GM10248 (cell line): ENCODE results near the gene PLXNA2.

Source experiments
- CTCF ChIA-PET: fragments of 300-600 bp; sonication (Branson Sonifier 250); formaldehyde crosslinking; extraction: SDS; loops from one replicate; lab custom pipeline; 2021; ENCODE audit warnings: antibody characterized with exemption; lab: Yijun Ruan, JAX
- POLR2A ChIA-PET: fragments of 350-650 bp; sonication (Branson Sonifier 250); formaldehyde crosslinking; extraction: SDS; loops from one replicate; lab custom pipeline; 2020; ENCODE audit warnings: antibody characterized with exemption; lab: Yijun Ruan, JAX
- DNase-seq: peaks from one replicate; pipeline ENCODE4 v3.0.0; 2012; ENCODE audit errors: extremely low spot score
- TF ChIP-seq, protein P1 (sequence below): IDR thresholded peaks from 2 replicates; pipeline ENCODE4 v1.5.1; 2012; ENCODE audit warnings: mild to moderate bottlenecking, low read depth; ENCODE audit errors: extremely low read depth, missing control alignments, control extremely low read depth

The PLXNA2 gene

DNA sequence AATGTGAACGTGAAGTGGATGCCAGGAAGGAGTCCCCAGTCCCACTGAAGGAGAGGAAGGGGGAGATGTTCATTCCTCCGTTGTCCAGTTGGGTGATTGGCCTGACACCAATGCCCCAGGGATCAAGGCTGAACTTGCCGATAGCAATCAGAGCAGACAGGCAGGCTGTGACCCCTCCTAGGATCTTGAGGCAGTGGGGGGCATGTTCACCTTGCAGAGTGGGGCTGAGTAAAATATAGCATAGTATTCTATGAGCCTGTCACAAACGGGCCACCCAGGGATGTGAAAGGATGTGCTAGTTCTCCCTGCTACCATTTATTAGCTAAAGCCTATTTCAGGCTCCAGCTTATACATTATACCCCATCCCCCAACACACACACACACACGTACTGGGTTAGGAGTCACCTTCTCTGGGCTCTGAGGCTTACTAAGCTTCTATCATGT lies 252.6 kb downstream of the PLXNA2 start:
- ChIA-PET CTCF (interaction anchor here (1.1 kb wide), 1 partner anchor 28 kb away, joined by 3 read pairs; no protein-coding TSS in a partner anchor), POLR2A (no interaction called here)
- DNase-seq: no peak
- TF ChIP-seq, protein P1, sequence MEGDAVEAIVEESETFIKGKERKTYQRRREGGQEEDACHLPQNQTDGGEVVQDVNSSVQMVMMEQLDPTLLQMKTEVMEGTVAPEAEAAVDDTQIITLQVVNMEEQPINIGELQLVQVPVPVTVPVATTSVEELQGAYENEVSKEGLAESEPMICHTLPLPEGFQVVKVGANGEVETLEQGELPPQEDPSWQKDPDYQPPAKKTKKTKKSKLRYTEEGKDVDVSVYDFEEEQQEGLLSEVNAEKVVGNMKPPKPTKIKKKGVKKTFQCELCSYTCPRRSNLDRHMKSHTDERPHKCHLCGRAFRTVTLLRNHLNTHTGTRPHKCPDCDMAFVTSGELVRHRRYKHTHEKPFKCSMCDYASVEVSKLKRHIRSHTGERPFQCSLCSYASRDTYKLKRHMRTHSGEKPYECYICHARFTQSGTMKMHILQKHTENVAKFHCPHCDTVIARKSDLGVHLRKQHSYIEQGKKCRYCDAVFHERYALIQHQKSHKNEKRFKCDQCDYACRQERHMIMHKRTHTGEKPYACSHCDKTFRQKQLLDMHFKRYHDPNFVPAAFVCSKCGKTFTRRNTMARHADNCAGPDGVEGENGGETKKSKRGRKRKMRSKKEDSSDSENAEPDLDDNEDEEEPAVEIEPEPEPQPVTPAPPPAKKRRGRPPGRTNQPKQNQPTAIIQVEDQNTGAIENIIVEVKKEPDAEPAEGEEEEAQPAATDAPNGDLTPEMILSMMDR: no peak

DNA sequence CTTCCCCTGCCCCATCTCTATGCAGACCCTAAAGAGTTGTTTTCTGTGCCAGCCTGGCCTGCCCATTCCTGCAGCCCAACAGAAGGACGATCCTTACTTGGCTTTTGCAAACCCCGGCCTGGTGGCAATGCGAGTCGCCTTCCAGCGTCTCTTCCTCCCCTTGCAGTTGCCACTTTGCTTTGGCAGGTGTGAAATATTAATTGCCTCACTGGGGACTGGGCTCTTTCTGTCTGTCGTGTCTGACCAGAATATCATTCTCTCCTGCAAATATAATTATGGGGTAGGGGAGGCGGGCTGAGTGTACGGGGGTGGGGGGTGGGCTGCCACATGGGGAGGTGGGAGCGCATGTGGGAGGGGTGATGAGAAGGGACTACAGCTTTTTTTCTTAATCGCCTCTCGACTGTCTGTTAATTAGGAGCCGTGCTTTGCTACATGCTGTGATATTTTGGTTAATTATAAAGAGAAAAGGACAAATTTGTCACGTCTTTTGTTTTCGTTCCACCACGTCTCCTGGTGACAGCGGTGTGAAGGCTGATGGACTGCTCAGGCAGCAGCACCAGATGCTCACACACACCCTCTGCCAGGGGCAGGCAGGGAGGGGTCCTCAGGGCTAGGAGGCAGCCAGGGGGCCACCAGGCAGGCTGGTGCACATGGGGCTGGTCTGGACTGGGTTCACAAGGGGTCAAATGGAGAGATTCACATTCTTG lies 253.2 kb downstream of the PLXNA2 start:
- DNase-seq: no peak
- TF ChIP-seq, protein P1: no peak
- ChIA-PET CTCF (interaction anchor here (1.1 kb wide), 1 partner anchor 28 kb away, joined by 3 read pairs; no protein-coding TSS in a partner anchor), POLR2A (no interaction called here)

DNA sequence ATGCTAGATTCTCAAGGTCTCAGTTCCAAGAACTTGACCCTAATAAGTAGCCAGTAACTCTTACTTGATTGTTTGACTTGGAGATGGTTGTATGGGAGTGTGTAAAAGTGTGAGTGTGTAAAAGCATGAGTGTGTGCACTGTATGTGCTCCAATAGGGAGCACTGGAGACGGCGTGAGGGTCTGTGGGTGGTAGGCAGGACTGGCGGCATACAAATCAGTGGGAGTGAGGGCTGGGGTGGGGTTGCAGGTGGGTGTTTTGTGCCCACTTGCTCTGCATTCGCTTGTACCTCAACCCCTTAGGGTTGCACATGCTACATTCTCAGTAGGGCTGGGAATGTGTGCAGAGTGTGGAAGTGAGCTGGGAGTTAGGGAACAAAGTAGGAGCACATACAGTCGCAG lies 253.7 kb downstream of the PLXNA2 start:
- CTCF ChIA-PET: no interaction called here
- TF ChIP-seq, protein P1: no peak
- POLR2A ChIA-PET: no interaction called here
- DNase-seq: no peak

DNA sequence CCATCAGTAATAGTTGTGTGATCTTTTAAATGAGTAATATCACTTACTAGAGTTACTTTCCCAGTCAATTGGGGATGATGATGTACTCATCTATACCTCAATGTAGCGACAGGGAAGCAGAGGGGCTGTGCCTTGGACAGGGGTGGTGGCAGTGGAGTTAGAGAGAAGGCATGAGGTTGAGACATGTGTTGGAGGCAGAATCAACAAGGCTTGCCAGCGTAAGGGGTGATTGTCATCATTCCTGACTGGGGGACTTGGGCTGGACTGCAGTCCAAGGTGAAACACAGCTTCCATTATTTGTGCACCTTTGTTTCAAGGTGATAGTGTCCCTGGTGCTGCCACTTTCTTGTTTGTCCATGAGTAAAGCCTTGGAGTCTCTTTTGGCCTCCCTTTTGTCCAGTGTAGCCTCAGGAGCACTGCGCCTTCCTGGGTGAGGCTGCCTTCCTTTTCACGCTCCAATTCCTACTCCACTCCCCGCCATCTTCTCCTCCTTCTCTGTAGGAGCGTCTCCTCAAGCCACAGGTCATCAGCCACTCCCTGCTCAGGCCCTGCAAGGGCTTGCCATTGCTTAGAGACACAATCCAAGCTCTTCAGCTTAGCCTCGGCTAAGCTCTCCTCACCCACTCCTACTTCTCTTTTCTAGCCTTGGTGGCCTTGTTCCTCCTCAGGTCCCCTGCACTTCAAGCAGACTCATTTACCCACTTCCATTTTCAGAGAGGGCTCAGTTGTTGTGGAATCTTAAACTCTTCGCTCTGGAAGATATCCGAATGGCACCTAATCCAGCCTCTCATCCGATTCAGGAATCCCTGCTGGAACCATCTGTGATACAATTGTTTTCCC lies 255.6 kb downstream of the PLXNA2 start:
- no peak for DNase-seq
- CTCF ChIA-PET: interaction anchor here (1.5 kb wide), 1 partner anchor 14 kb away, joined by 4 read pairs; no protein-coding TSS in a partner anchor
- POLR2A ChIA-PET: no interaction called here
- TF ChIP-seq, protein P1: no peak

GRCh38 chr1:207987164-207987563 lies 257.0 kb downstream of the PLXNA2 start:
- no peak for DNase-seq
- TF ChIP-seq, protein P1: no peak
- CTCF ChIA-PET: interaction anchor here (1.1 kb wide), 1 partner anchor 11 kb away, joined by 7 read pairs; no protein-coding TSS in a partner anchor
- POLR2A ChIA-PET: no interaction called here

GRCh38 chr1:207985996-207986395 lies 258.2 kb downstream of the PLXNA2 start:
- TF ChIP-seq, protein P1: no peak
- CTCF ChIA-PET: interaction anchor here (1.0 to 2.5 kb wide), 5 partner anchors 10 to 117 kb away, joined by 3 to 9 read pairs (median 4); no protein-coding TSS in a partner anchor

More at GRCh38 chr1:207985996-207986395, 258.2 kb downstream of the PLXNA2 start:
- no peak for DNase-seq
- POLR2A ChIA-PET: no interaction called here
